ENCODE results near the gene SIRT2. TPM values are rescaled to one million over a fixed set of nuclear protein-coding genes. Genes with fewer than 3 reads are reported as not detected.
"Not testable (repeated sequence)": the region's sequence is repeated elsewhere in the genome, so short reads cannot be mapped to it uniquely, and the experiment has no call there.

Gene SIRT2
- polyA plus RNA-seq, 3 donors from 2014 or later: 96.8 to 114 (median 112) TPM

GRCh38 chr19:38880076-38880881 is 19.1 kb downstream of the SIRT2 start:
- H3K4me3 Mint-ChIP-seq: peak overlapping the region in 2 of 5 donors; percentile 17 to 35
- peaks cover 31 to 36% of the 10 kb centered on the region in 2 donors for H3K4me1 Mint-ChIP-seq
- DNase-seq: no peak
- peaks cover 0 to 11% (median 5%) of the 10 kb centered on the region in 3 donors for H3K36me3 Mint-ChIP-seq
- H3K27ac Mint-ChIP-seq: peak overlapping the region in 5 of 6 donors; percentile 30 to 84 (median 73)
- no peaks in the 10 kb centered on the region for H3K9me3 Mint-ChIP-seq
- peaks cover 2 to 10% (median 4%) of the 10 kb centered on the region in 3 donors for H3K27me3 Mint-ChIP-seq (ENCODE audit: low read depth in 3 of 3)

DNA sequence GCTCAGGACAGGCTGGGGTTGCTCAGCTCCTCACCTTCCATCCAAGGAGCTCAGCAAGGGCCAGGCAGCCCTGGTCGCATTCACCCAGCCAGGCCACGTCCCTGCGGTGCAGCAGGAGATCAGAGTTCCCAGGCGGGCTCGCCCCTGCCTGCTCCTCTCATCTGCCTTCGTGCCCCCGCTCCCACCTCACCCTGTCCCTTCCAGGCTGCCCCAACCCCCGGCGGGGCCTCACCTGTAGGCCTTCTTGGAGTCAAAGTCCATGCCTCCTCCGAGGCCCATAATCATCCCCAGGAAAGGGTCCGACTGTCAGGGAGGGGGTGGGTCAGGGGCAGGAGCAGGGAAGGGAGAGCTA is 20.0 kb downstream of the SIRT2 start:
- peaks cover 31 to 36% of the 10 kb centered on the region in 2 donors for H3K4me1 Mint-ChIP-seq

GRCh38 chr19:38878575-38879399 is 20.6 kb downstream of the SIRT2 start:
- H3K27me3 Mint-ChIP-seq (ENCODE audit: low read depth in 3 of 3): peaks cover 2 to 7% (median 2%) of the 10 kb centered on the region in 3 donors
- H3K9me3 Mint-ChIP-seq: no peaks in the 10 kb centered on the region
- H3K27ac Mint-ChIP-seq: peak overlapping the region; percentile 94 to 99 (median 97)
- peak in 1 of 3 donors; percentile 11 for DNase-seq
- peak overlapping the region; percentile 89 to 96 (median 94) for H3K4me3 Mint-ChIP-seq
- peaks cover 0 to 11% (median 7%) of the 10 kb centered on the region in 3 donors for H3K36me3 Mint-ChIP-seq
- H3K4me1 Mint-ChIP-seq: peaks cover 31 to 36% of the 10 kb centered on the region in 2 donors

More for the DNA sequence above, 20.0 kb downstream of the SIRT2 start:
- no peaks in the 10 kb centered on the region for H3K9me3 Mint-ChIP-seq
- H3K27me3 Mint-ChIP-seq (ENCODE audit: low read depth in 3 of 3): peaks cover 2 to 9% (median 2%) of the 10 kb centered on the region in 3 donors
- no peak overlapping the region for H3K4me3 Mint-ChIP-seq
- peak overlapping the region in 5 of 6 donors; percentile 73 to 98 (median 95) for H3K27ac Mint-ChIP-seq
- no peak for DNase-seq
- peaks cover 0 to 11% (median 5%) of the 10 kb centered on the region in 3 donors for H3K36me3 Mint-ChIP-seq

DNA sequence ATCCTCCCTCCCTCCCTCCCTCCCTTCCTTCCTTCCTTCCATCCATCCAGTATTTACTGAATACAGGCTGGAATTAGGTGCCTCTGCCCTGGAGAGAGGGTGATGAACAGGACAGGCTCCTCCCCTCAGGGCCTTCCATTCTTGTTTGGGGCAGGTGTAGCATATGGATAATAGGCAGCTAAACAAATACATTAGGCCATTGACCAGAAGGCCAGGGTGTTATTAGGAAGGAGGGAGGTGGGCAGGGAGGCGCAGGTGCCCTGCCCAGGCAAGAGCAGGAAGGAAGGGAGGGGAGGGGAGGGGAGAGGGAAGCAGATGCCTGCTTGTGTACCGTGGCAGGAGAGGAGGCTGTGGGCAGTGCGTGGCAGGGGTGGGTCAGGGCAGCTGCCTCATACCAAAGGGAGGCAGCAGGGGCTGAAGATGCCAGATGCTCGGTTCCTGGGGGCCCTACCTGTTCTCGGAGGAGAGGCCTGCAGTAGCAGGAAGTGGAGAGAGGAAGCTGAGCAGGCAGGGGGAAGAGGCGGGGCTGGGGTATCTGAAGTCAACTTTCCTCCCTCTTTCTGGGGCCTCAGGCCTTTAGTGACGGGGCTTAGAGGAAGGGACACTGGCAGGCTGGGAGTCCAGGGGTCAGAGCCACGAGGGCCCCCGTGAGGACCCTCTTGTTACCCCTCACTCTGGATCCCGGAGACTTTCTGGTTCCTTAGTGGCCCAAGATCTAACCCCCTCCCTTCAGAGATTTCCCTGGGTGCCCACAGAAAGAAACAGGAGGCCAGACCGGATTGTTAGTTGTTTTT is 21.4 kb downstream of the SIRT2 start, which contains the start of gene RINL:
TSS of gene RINL (minus strand) at position 495 of the 794 bp plus-strand sequence. CDS start 1,533 bp downstream, outside the sequence.
- peak; percentile 61 to 67 (median 65) for DNase-seq
- Mint-ChIP-seq H3K27me3 (ENCODE audit: low read depth in 3 of 3) (peaks cover 0 to 6% (median 2%) of the 10 kb centered on the region in 3 donors), H3K4me1 (peaks cover 31 to 36% of the 10 kb centered on the region in 2 donors), H3K9me3 (no peaks in the 10 kb centered on the region), H3K27ac (peak within 1 kb of the TSS; percentile 94 to 99 (median 97)), H3K36me3 (peaks cover 4 to 11% (median 7%) of the 10 kb centered on the region in 3 donors), H3K4me3 (peak within 1 kb of the TSS; percentile 89 to 96 (median 94))

DNA sequence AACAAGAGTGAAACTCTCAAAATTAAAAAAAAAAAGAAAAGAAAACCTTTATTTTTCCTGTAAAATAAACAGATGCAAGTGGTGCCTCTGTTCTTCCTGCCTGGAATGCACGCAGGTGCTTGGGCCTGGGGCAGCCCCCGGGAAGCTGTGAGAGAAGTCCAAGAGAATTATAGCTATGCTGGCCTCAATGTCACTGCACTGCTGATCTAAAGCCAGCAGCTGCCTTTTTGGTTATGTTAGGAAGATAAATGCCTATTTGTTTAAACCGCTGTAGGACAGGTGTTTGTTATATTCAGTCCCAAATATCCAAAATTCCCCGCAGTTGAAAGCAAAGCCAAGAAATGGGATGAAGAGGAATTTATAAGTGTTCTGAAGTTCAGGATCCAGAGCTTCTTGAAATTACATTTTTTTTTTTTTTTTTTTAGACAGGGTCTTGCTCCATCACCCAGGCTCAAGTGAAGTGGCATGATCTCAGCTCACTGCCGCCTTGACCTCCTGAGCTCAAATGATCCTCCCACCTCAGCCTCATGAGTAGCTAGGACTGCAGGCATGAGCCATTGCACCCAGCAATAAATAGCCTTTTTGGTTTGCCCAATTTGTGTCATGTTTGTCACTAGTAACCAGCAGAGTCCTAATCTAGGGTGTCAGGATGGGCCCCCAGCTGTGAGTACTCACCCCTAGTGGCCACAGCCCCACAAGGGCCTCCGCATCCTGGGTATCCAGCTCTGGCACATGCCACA is 23.6 kb downstream of the SIRT2 start:
- peak overlapping the region in 5 of 6 donors; percentile 53 to 97 (median 83) for H3K27ac Mint-ChIP-seq
- peaks cover 4 to 13% (median 9%) of the 10 kb centered on the region in 3 donors for H3K36me3 Mint-ChIP-seq
- H3K9me3 Mint-ChIP-seq: no peaks in the 10 kb centered on the region
- H3K27me3 Mint-ChIP-seq (ENCODE audit: low read depth in 3 of 3): peaks cover 0 to 2% (median 2%) of the 10 kb centered on the region in 3 donors
- DNase-seq: no peak
- H3K4me3 Mint-ChIP-seq: peak overlapping the region in 2 of 5 donors; percentile 12 to 21
- H3K4me1 Mint-ChIP-seq: peaks cover 36 to 40% of the 10 kb centered on the region in 2 donors

DNA sequence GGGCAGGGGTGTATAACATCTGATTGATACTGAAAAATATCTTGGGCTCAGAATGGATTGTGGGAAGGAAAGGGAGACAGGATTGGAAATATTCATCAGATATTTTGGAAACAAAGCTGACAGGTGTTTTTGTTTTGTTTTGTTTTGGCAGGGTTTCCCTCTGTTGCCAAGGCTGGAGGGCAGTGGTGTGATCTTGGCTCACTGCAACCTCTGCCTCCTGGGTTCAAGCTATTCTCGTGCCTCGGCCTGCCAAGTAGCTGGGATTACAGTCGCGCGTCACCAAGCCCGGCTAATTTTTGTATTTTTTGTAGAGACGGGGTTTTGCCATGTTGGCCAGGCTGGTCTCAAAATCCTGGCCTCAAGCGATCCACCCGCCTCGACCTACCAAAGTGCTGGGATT is 26.0 kb downstream of the SIRT2 start:
- H3K4me3 Mint-ChIP-seq; H3K9me3 Mint-ChIP-seq; H3K27me3 Mint-ChIP-seq (ENCODE audit: low read depth in 3 of 3); DNase-seq: not testable (repeated sequence)
- Mint-ChIP-seq H3K27ac (peak overlapping the region in 4 of 6 donors; percentile 2 to 79 (median 47)), H3K36me3 (peaks cover 4 to 18% (median 9%) of the 10 kb centered on the region in 3 donors), H3K4me1 (peaks cover 45 to 51% of the 10 kb centered on the region in 2 donors)

DNA sequence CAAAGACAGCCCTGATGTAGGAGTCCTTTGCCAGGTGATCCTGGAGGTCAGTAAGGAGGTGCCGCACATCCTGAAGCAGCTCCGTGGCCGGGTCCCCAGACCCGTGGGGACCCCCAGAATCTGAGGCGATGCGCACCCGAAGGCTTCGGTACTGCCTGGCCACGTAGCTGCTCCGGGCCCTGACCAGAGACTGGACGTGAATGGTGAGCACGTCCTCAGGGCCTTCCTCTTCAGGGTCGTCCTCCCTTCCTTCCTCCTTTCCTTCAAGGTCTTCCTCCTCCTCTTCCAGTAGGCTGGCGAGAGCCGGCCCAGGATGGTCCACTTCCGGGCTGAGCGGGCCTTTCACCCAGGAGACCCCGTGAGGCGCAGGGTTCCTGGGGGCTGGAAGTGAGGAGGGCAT is 28.8 kb downstream of the SIRT2 start:
- Mint-ChIP-seq H3K4me1 (peaks cover 35 to 36% of the 10 kb centered on the region in 2 donors), H3K27me3 (ENCODE audit: low read depth in 3 of 3) (peaks cover 5 to 7% (median 6%) of the 10 kb centered on the region in 3 donors), H3K9me3 (no peaks in the 10 kb centered on the region), H3K36me3 (peaks cover 4 to 18% (median 9%) of the 10 kb centered on the region in 3 donors), H3K27ac (peak overlapping the region; percentile 35 to 95 (median 90)), H3K4me3 (peak overlapping the region; percentile 70 to 92 (median 75))
- no peak for DNase-seq

DNA sequence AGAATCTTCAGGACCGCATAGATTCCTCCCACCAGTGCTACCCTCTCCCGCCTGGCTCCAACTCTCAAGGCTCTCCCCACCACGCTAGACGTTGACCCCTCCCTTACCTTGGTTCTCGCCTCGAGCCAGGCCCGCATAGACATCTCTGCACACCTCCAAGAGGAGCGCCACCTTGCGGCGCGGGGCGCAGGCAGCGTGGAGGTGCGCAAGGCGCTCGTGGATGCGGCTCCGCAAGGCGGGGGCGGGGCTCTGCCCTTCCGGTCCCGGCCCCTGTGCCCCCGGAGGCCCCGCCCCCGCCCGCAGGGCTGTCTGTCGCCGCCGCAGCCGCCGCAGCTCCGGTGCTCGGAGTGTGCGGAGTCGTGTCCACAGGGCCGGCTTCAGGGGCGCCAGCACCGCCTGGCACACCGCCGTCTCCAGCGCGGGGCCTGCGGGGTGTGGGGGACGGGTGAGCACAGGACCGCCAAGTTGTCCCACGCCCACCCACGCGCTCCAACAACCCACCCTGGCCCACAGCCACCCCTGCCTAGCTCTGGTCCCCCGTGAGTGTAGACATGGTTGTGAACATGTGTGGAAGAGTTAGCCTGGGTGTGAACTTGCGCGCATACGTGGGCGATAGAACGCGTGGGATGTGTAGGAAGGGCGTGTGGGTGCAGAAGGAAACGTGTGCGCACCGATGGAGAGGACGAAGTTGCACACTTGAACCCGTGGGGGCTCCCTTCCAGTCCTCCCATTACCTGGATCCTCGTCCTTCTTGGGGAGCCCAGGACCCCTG is 29.4 kb downstream of the SIRT2 start:
- peak overlapping the region; percentile 88 to 97 (median 94) for H3K27ac Mint-ChIP-seq
- H3K4me1 Mint-ChIP-seq: peaks cover 39 to 42% of the 10 kb centered on the region in 2 donors
- H3K4me3 Mint-ChIP-seq: peak overlapping the region; percentile 89 to 96 (median 90)
- DNase-seq: peak; percentile 91 to 95 (median 95)
- H3K36me3 Mint-ChIP-seq: peaks cover 4 to 18% (median 9%) of the 10 kb centered on the region in 3 donors
- H3K27me3 Mint-ChIP-seq (ENCODE audit: low read depth in 3 of 3): peaks cover 8 to 13% (median 12%) of the 10 kb centered on the region in 3 donors
- no peaks in the 10 kb centered on the region for H3K9me3 Mint-ChIP-seq

- peak overlapping the region; percentile 88 to 97 (median 94) for H3K27ac Mint-ChIP-seq
Observed at GRCh38 chr19:38869160-38869835, 30.1 kb downstream of the SIRT2 start.

GRCh38 chr19:38868551-38868950 is 30.9 kb downstream of the SIRT2 start:
- H3K27me3 Mint-ChIP-seq (ENCODE audit: low read depth in 3 of 3): peaks cover 14 to 23% (median 22%) of the 10 kb centered on the region in 3 donors
- H3K4me1 Mint-ChIP-seq: peaks cover 50 to 53% of the 10 kb centered on the region in 2 donors
- peaks cover 4 to 15% (median 9%) of the 10 kb centered on the region in 3 donors for H3K36me3 Mint-ChIP-seq
- H3K27ac Mint-ChIP-seq: peak overlapping the region; percentile 77 to 96 (median 91)
- no peaks in the 10 kb centered on the region for H3K9me3 Mint-ChIP-seq
- peak overlapping the region; percentile 89 to 96 (median 90) for H3K4me3 Mint-ChIP-seq
- no peak for DNase-seq

More at GRCh38 chr19:38869160-38869835, 30.1 kb downstream of the SIRT2 start:
- H3K4me3 Mint-ChIP-seq: peak overlapping the region; percentile 89 to 96 (median 90)
- H3K9me3 Mint-ChIP-seq: no peaks in the 10 kb centered on the region
- H3K27me3 Mint-ChIP-seq (ENCODE audit: low read depth in 3 of 3): peaks cover 12 to 20% (median 19%) of the 10 kb centered on the region in 3 donors
- H3K36me3 Mint-ChIP-seq: peaks cover 4 to 18% (median 9%) of the 10 kb centered on the region in 3 donors
- DNase-seq: peak; percentile 44 to 48 (median 45)
- peaks cover 47 to 49% of the 10 kb centered on the region in 2 donors for H3K4me1 Mint-ChIP-seq

DNA sequence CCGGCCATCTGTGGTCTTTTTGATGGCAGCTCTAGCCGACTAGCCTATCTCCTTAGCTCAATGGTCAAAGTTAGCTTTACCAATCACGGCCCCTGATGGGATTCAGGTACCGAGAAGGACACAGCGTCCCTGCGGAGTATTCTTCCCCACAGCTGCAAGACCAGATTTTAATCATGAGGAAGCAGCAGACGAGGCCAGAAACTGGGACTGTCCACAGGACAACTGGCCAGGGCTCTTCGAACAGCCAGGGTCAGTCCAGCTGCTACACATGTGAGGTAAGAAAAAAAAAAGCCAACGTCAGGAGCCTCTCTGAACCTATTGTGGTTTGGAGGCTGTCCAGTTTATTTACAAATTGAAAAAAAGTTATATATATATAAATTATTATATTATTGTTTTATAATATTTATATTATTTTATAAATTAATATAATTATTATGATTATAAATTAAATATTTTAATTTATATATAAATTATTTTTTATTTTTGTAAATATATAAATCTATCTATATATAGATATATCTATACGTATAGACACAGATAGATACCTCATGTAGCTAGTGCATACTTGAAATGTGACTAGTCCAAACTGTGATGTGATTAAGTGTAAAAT is 32.1 kb downstream of the SIRT2 start:
- Mint-ChIP-seq H3K27ac (peak overlapping the region in 5 of 6 donors; percentile 35 to 81 (median 64)), H3K36me3 (peaks cover 0 to 9% (median 3%) of the 10 kb centered on the region in 3 donors), H3K4me3 (peak overlapping the region in 1 of 5 donors; percentile 35), H3K4me1 (peaks cover 62% of the 10 kb centered on the region in 2 donors), H3K27me3 (ENCODE audit: low read depth in 3 of 3) (peaks cover 14 to 26% (median 23%) of the 10 kb centered on the region in 3 donors), H3K9me3 (no peaks in the 10 kb centered on the region)
- no peak for DNase-seq

Data from immature natural killer cell (primary cell).